ENCODE results near the gene GTSE1.

GTSE1 gene

DNA sequence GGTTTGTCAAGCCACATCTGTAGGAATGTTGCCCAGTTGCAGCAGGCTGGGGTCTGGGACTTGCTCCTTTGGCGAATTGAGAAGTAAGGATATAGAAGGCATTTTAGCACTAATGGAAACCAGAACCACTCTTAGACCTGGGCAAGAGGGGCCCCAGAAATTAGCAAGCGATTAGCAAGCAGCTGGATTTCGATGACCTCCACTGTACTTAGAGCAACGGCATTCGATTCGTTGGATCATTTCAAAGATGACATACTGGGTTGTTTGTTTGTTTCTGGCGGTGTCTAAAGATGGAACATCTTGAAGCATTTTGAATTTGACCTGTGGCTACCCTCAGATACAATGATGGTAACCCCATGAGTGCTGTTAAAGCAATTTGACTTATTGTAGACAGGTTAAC is 45.4 kb upstream of the GTSE1 start:
- H3K9me3 ChIP-seq (ENCODE audit: control insufficient read depth, low read length) = no peaks in the 10 kb centered on the region
- H3K4me2 ChIP-seq (ENCODE audit: low read length) = peak overlapping the region; percentile 99
- peak overlapping the region; percentile 88 for H2AFZ ChIP-seq
- no peak for TF ChIP-seq CTCF (IDR thresholded peaks at IDR 0.05)
- H3K4me1 ChIP-seq = no peaks in the 10 kb centered on the region
- H3K79me2 ChIP-seq = no peaks in the 10 kb centered on the region
- H3K27ac ChIP-seq = no peak overlapping the region
- H3K36me3 ChIP-seq (ENCODE audit: control insufficient read depth, insufficient read depth, low read length) = no peaks in the 10 kb centered on the region
- no peaks in the 10 kb centered on the region for H3K27me3 ChIP-seq (ENCODE audit: control insufficient read depth, insufficient read depth, low read length)
- H3K4me3 ChIP-seq (ENCODE audit: low read depth, low read length) = peak overlapping the region; percentile 85
- no peak overlapping the region for H3K9ac ChIP-seq

- Histone ChIP-seq H3K4me3 (ENCODE audit: low read depth, low read length) (no peak overlapping the region), H3K9ac (no peak overlapping the region), H3K27me3 (ENCODE audit: control insufficient read depth, insufficient read depth, low read length) (no peaks in the 10 kb centered on the region), H3K9me3 (ENCODE audit: control insufficient read depth, low read length) (no peaks in the 10 kb centered on the region), H3K4me2 (ENCODE audit: low read length) (no peak overlapping the region), H3K4me1 (no peaks in the 10 kb centered on the region), H3K79me2 (no peaks in the 10 kb centered on the region), H3K36me3 (ENCODE audit: control insufficient read depth, insufficient read depth, low read length) (no peaks in the 10 kb centered on the region), H2AFZ (no peak overlapping the region), H3K27ac (no peak overlapping the region)
- no peak for TF ChIP-seq CTCF (IDR thresholded peaks at IDR 0.05)
Observed at GRCh38 chr22:46251816-46252380, 44.8 kb upstream of the GTSE1 start.

GRCh38 chr22:46256358-46256958 is 40.2 kb upstream of the GTSE1 start:
- Histone ChIP-seq H3K9me3 (ENCODE audit: control insufficient read depth, low read length) (no peaks in the 10 kb centered on the region), H3K9ac (no peak overlapping the region), H3K79me2 (no peaks in the 10 kb centered on the region), H3K27me3 (ENCODE audit: control insufficient read depth, insufficient read depth, low read length) (no peaks in the 10 kb centered on the region), H3K27ac (no peak overlapping the region), H3K4me1 (no peaks in the 10 kb centered on the region), H3K4me2 (ENCODE audit: low read length) (no peak overlapping the region), H3K4me3 (ENCODE audit: low read depth, low read length) (no peak overlapping the region), H2AFZ (no peak overlapping the region), H3K36me3 (ENCODE audit: control insufficient read depth, insufficient read depth, low read length) (no peaks in the 10 kb centered on the region)
- TF ChIP-seq CTCF (IDR thresholded peaks at IDR 0.05) = no peak

DNA sequence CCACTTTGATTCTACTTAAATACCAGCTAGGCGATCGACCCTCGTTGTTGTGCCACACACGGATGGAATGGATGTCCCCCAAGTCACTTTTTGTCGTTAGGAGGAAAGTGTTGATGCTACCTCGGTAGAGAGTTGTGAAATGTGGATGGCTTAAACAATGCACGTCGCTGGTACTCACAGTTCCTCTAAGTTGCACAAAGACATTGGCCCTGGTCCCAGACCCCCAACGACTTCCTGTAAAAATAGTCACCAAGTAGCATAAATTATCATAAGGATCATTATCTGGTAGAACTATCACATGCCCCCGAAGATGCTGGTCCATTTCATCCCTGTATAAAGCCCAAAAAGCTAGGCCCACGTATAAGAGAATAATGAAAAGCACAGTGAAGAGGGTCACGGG is 37.3 kb upstream of the GTSE1 start:
- Histone ChIP-seq H3K36me3 (ENCODE audit: control insufficient read depth, insufficient read depth, low read length) (no peaks in the 10 kb centered on the region), H3K27me3 (ENCODE audit: control insufficient read depth, insufficient read depth, low read length) (no peaks in the 10 kb centered on the region), H3K79me2 (no peaks in the 10 kb centered on the region), H3K4me1 (no peaks in the 10 kb centered on the region), H3K4me3 (ENCODE audit: low read depth, low read length) (no peak overlapping the region), H2AFZ (no peak overlapping the region), H3K9me3 (ENCODE audit: control insufficient read depth, low read length) (no peaks in the 10 kb centered on the region), H3K4me2 (ENCODE audit: low read length) (no peak overlapping the region), H3K9ac (no peak overlapping the region), H3K27ac (no peak overlapping the region)
- TF ChIP-seq CTCF (IDR thresholded peaks at IDR 0.05) = no peak

DNA sequence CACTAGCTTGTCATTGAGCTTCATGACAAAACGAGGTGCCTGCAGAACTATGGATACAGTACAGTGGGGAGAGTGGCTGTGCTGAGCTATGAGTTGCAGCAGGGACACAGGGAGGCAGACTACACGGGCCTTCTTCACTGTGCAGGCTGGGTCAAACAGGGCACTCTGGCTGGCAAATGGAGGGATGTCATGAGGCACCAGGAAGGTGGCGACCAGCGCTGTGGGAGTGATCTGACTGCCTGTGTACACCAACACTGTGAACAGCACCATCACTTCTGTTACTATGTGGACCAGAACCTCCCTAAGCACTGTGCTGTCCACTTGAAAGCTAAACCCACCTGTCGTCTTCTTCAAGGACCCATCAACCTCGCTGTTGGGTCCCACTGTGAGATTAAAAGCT is 36.6 kb upstream of the GTSE1 start:
- Histone ChIP-seq H3K4me3 (ENCODE audit: low read depth, low read length) (no peak overlapping the region), H3K36me3 (ENCODE audit: control insufficient read depth, insufficient read depth, low read length) (no peaks in the 10 kb centered on the region), H2AFZ (no peak overlapping the region), H3K27me3 (ENCODE audit: control insufficient read depth, insufficient read depth, low read length) (no peaks in the 10 kb centered on the region), H3K4me1 (no peaks in the 10 kb centered on the region), H3K27ac (no peak overlapping the region), H3K9ac (no peak overlapping the region), H3K4me2 (ENCODE audit: low read length) (no peak overlapping the region), H3K79me2 (no peaks in the 10 kb centered on the region), H3K9me3 (ENCODE audit: control insufficient read depth, low read length) (no peaks in the 10 kb centered on the region)
- no peak for TF ChIP-seq CTCF (IDR thresholded peaks at IDR 0.05)

Measured in parathyroid adenoma (tissue), 2 donors.